ENCODE data around the gene RYR2. TPM values are rescaled to one million over a fixed set of nuclear protein-coding genes. Genes with fewer than 3 reads are reported as not detected.

The RYR2 gene
- total RNA-seq, 2 donors from 2014 or later, result 392 to 756 TPM

- H3K27me3 ChIP-seq, result no peaks in the 10 kb centered on the region
- no peaks in the 10 kb centered on the region for H3K9me3 ChIP-seq
- no peak for TF ChIP-seq CTCF (IDR thresholded peaks at IDR 0.05)
- H3K4me1 ChIP-seq, result peaks cover 0 to 79% of the 10 kb centered on the region in 2 donors
- DNase-seq (ENCODE audit: low spot score), result no peak
- no peak overlapping the region for H3K4me3 ChIP-seq
- peak overlapping the region; percentile 18 to 45 for H3K27ac ChIP-seq
- H3K36me3 ChIP-seq, result no peaks in the 10 kb centered on the region
These were observed 139.8 kb downstream of the RYR2 start for GRCh38 chr1:237181743-237182317.

DNA sequence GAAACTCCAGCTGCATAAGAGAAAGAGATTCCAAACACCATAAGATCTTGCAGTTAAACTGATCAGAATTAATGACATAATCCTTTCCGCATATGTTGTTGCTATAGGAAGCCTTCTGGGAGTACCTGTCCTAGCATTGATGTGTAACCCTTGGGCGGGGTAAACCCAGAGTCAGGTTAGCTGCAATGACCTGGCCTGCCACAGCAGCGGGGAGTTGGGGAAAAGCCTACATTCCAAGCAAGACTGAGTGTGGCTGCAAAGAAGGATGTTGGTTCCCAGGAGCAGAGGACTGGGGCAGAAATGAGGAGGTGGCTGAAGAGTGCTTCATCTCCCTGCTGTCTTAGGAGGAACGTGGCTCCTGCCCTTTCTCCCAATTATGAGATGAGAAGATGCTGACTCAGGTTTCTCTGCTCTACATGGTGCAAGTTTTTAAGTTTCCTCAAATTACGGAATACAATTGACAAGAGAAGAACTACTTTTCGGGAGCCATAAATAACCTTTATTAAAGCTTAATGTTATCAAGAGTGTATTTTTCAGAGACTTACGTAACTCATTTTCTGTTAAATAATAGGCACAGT lies 142.1 kb downstream of the RYR2 start:
- peak overlapping the region in 1 of 2 donors; percentile 42 for H3K27ac ChIP-seq
- no peaks in the 10 kb centered on the region for H3K27me3 ChIP-seq
- peaks cover 0 to 92% of the 10 kb centered on the region in 2 donors for H3K4me1 ChIP-seq
- no peak for DNase-seq (ENCODE audit: low spot score)
- no peaks in the 10 kb centered on the region for H3K36me3 ChIP-seq
- H3K9me3 ChIP-seq, result no peaks in the 10 kb centered on the region
- no peak overlapping the region for H3K4me3 ChIP-seq
- TF ChIP-seq CTCF (IDR thresholded peaks at IDR 0.05), result no peak

DNA sequence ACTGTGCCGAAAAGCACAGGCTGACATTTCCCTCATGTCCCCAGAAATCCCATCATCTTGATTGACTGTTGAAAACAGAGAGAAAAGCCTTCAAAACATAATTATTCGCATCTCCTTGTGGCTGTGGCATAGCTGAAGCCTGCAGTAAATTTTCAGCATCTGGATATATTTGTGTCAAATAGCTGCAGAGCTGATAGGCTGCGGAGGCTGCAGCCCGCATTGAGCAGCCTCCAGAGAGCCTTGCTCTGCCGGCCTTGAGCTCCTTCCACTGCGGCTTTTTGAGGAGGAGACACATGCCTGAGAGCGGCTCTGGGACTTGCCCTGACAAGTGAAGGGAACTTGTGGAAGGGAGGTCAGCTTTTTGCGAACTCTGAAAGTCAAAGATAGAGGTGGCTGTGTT lies 144.7 kb downstream of the RYR2 start:
- Histone ChIP-seq H3K4me1 (peaks cover 0 to 94% of the 10 kb centered on the region in 2 donors), H3K9me3 (no peaks in the 10 kb centered on the region), H3K4me3 (no peak overlapping the region), H3K36me3 (no peaks in the 10 kb centered on the region), H3K27ac (peak overlapping the region; percentile 19 to 22), H3K27me3 (no peaks in the 10 kb centered on the region)
- TF ChIP-seq CTCF (IDR thresholded peaks at IDR 0.05), result no peak
- no peak for DNase-seq (ENCODE audit: low spot score)

DNA sequence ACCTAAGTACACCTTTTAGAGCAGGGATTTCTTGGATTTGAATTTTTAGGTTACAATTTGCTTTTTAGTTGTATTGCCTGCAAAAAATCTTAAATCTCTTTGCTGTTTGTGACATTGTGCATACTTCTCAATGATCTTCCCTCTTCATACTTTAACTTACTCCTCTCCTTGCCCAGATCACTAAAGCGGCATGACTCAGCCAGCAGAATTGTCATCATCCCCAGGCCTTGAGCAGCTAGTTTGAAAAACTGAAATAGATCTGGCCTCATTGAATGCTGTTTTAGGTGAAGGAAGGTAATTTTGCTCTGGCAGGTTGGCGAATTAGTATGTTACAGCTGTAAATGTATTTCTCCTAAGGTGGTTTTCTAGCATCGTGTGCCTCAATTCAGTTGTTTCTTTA lies 145.9 kb downstream of the RYR2 start:
- no peak overlapping the region for H3K4me3 ChIP-seq
- H3K36me3 ChIP-seq, result no peaks in the 10 kb centered on the region
- H3K9me3 ChIP-seq, result no peaks in the 10 kb centered on the region
- H3K27ac ChIP-seq, result no peak overlapping the region
- no peak for DNase-seq (ENCODE audit: low spot score)
- H3K4me1 ChIP-seq, result peaks cover 0 to 84% of the 10 kb centered on the region in 2 donors
- no peak for TF ChIP-seq CTCF (IDR thresholded peaks at IDR 0.05)
- H3K27me3 ChIP-seq, result no peaks in the 10 kb centered on the region

GRCh38 chr1:237191403-237191802 lies 149.4 kb downstream of the RYR2 start:
- H3K27ac ChIP-seq, result peak overlapping the region in 1 of 2 donors; percentile 10
- DNase-seq (ENCODE audit: low spot score), result no peak
- no peaks in the 10 kb centered on the region for H3K9me3 ChIP-seq
- peaks cover 0 to 55% of the 10 kb centered on the region in 2 donors for H3K4me1 ChIP-seq
- H3K36me3 ChIP-seq, result no peaks in the 10 kb centered on the region
- TF ChIP-seq CTCF (IDR thresholded peaks at IDR 0.05), result no peak
- H3K4me3 ChIP-seq, result no peak overlapping the region
- H3K27me3 ChIP-seq, result no peaks in the 10 kb centered on the region
